ENCODE data around the gene USP20. TPM values are rescaled to one million over a fixed set of nuclear protein-coding genes. Genes with fewer than 3 reads are reported as not detected.

Gene USP20
- total RNA-seq, 1 donor from 2014 or later = 42.1 TPM

DNA sequence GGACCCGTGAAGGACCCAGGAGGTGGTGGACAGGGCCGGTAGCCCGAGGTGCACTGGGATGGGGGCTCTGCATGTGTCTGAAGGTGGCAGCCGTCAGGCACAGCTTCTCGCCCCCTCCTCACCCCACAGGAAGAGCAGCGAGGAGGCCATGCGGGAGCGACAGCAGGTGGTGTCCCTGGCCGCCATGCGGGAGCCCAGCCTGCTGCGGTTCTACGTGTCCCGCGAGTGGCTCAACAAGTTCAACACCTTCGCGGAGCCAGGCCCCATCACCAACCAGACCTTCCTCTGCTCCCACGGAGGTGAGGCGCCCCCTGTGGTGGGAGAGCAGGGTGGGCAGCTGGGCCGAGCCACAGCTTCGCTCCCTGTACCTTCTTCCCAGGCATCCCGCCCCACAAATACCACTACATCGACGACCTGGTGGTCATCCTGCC is 39.9 kb downstream of the USP20 start:
- DNase-seq (ENCODE audit: low spot score) = no peak

DNA sequence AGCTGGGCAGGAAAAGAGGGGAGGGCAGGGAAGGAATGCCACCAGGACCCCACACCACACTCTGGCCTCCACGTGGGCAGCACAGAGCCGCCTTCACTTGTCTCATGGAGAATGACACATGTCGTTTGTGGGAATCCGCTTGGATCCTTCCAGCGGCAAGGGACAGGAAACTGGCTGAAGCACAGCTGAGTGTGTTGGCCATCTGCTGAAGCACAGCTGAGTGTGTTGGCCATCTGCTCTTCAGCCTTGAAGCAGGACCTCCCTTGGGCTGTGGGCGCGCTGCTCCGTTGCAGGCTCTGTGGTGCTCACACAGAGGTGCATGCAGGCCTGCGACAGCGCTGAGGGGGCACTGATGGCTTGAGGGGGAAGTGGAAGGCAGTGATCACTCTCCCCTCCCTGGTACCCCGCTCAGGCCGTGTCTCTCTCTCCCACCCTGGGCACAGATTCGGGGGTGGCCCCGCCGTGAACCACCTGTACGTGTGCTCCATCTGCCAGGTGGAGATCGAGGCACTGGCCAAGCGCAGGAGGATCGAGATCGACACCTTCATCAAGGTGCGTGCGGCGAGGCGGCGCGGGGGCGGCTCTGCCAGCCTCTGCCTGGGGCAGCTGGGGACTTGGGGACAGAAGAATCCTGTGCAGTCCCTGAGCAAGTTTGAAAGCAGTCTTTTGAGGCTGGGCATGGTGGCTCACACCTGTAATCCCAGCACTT is 40.6 kb downstream of the USP20 start:
- DNase-seq (ENCODE audit: low spot score) = no peak

DNA sequence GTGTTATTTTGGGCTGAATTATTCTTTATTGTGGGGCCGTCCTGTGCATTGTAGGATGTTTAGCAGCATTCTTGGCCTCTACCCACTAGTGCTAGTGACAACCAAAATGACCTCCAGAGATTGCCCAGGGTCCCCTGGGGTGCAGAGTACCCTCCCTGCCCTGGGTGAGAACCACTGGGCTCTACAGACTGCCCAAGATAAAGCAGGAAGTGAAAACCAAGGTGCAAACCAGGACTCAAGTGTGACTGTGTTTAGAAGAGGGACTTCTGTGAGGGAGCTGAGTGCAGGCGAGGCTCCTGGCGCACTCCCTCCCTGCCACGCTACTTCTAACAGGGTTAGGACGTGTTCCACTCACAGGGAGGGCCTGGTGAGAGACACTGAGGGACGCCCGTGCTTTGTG is 41.6 kb downstream of the USP20 start:
- DNase-seq (ENCODE audit: low spot score) = no peak

GRCh38 chr9:129878291-129878690 is 43.0 kb downstream of the USP20 start:
- DNase-seq (ENCODE audit: low spot score) = no peak

- DNase-seq (ENCODE audit: low spot score) = no peak
Measured at GRCh38 chr9:129879103-129879699, 43.9 kb downstream of the USP20 start.

GRCh38 chr9:129879991-129880653 is 44.9 kb downstream of the USP20 start:
- DNase-seq (ENCODE audit: low spot score) = no peak

DNA sequence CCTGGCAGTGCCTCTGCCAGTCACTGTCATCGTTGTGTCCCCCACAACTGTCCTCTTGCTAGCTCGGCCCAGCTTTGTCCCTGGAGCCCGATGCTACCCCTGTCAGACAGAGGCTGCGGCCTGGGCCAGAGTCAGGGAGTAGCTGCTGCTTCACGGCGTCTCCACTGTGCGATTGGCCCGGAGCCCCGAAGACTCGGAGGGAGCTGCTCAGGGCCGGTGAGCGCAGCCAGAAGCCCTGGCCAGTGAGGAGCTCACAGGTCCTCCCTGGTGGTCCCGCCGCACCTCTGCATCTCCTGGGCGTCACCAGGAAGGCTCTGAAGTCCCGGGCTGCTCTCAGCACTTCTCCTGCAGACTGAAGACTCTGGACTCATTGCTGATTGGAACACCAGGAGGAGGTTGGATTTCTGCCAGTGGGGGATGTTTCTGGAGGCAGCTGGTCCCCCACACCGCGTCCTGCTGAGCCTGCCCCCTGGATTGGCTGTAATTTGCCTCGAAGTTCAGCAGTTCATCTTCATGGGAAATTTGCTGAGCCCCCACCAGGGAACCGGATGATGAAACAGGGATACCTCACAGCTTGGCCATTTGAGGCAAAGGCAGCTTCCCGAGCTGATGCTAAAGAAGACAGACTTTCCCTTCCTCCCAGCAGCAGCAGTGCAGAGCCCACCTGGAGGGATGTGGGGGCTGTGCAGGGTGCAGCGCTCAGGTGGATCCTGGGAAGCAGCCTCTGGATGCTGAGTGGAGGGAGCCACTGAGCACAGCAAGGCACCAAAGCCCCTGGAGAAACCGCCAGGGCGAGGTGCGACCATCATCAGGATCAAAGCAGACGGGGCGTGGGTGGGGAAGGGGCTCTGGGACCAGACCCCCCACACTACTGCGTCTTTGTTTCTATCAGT is 45.6 kb downstream of the USP20 start:
- DNase-seq (ENCODE audit: low spot score) = no peak

DNA sequence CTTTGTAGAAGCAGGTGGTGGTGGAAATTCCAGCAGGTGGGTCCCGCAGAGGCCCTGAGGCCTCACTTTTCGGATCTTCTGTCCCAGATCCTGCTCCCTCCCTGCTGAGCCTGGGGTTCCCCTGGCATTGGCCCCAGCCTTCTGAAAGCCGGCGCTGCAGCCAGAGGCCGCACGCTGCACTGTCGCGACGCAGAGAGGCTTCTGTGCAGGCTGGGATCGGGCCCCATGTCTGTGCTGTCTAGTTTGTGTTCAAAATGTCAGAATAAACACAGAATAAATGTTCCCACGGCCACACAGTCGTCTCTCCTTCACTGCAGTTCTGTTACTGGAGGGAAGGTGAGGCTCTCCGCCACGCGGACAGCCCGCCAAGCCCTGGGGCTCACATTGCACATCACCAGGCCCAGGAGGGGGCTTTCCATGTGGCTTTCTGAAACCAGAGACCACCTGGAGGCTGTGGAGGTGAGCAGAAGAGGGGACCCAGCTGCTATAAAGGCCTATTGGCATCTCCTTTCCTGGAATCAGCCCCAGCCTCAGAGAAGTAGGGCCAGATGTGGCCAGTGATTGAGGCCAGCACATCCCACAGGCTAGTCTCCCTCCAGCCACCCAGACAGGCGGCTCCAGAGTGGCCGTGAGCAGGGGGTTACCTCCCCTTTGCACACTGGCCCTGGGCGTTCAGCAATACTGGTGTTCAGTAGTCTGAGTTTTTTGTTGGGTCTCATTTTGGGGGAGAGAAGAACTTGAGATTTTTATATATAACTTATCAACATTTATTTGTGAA is 46.5 kb downstream of the USP20 start:
- no peak for DNase-seq (ENCODE audit: low spot score)

- DNase-seq (ENCODE audit: low spot score) = peak; percentile 94
Measured at GRCh38 chr9:129884220-129885017, 49.2 kb downstream of the USP20 start.

DNA sequence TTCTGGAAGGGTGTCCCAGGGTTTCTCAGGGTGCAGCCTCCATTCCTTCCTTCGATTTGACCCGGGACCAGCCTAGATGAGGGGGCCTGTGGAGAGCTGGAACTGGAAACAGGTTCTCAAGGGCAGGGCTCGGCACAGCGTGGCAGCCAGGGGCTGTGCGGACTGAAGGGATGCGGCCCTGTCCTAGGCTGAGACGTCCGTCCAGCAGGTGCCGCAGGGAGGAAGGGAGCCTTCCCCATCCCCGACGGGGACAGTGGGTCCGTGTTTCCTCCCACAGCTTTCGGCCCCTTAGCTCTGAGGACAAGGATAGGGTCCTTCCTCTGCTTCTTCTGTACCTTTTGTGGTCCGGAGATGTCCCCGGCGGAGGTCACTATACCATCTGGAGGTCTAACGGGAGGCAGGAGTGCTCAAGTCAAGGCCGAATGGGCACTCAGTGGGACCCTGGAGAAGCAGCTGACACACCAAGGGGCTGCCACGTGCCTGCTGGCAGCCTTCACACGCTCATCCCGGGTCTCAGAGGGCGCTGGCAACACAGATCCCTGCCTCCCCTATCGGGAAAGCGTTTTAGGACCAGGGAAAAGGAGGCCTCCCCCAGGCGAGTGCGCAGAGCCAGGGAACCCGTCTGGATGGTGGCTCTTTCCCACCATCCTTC is 49.9 kb downstream of the USP20 start:
- DNase-seq (ENCODE audit: low spot score) = no peak

DNA sequence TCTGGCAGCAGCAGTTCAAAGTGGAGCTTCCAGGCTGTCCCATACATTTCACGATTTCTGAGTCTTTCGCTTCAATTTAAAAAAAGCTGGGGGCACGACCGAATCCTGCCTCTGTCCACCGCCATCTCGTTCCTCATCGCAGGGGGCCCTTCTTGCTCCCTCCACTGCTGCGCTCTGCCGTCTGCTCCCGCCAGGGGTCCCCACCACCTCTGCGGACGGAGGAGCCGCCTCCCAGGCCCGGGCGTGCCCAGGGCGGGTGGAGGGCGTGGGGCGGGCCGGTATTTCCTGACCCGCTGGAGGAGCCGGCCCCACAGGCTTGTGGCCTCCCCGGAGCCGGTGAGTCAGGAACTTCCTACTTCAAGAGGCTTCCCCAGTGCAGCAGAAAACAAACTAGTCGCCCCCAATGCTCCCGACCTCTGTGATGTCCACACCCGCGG is 50.4 kb downstream of the USP20 start:
- DNase-seq (ENCODE audit: low spot score) = peak; percentile 96

DNA sequence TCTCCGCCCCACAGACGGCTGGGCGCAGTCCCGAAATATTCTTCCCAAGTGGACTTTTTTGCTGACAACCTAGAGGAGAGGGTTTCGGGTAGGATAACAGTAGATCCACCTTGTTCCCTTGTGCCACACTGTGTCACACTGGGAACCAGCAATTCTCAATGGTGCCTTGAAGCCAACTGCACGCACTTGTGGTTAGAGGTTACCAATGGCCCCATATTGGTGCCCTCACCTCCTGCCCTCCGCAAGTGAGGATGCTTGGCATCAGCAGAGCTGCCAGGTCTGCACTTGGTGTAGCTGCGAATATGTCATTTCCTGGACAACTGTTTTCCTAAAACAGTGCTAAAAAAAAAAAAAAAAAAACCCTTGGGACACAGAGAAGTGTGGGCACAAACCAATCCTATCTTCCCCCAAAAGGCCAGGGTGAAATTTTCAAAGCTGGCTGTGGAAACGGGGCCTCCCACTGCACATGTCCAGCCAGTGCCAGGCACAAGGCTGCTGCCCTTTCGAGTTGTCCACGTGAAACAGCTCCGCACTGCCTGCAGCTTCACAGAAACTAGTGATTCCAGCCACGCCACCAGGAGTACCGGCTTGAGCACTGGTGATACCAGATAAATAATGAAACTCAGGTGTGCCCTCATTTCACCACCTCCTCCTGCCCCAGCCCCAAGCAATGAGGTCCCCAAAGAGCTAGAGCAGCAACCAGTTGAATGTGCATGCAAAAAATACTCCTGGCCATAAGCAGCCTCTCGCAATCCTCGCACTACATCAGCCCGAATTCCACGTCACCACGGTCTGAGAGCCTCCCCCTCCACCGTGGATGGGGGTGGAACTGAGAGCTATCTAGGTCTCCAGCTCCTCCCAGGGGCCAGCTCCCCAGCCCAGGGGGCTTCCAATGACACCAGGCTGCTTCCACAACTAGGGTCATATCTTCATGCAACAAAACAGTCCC is 51.2 kb downstream of the USP20 start:
- no peak for DNase-seq (ENCODE audit: low spot score)

GRCh38 chr9:129887334-129888292 is 52.4 kb downstream of the USP20 start:
- DNase-seq (ENCODE audit: low spot score) = no peak

DNA sequence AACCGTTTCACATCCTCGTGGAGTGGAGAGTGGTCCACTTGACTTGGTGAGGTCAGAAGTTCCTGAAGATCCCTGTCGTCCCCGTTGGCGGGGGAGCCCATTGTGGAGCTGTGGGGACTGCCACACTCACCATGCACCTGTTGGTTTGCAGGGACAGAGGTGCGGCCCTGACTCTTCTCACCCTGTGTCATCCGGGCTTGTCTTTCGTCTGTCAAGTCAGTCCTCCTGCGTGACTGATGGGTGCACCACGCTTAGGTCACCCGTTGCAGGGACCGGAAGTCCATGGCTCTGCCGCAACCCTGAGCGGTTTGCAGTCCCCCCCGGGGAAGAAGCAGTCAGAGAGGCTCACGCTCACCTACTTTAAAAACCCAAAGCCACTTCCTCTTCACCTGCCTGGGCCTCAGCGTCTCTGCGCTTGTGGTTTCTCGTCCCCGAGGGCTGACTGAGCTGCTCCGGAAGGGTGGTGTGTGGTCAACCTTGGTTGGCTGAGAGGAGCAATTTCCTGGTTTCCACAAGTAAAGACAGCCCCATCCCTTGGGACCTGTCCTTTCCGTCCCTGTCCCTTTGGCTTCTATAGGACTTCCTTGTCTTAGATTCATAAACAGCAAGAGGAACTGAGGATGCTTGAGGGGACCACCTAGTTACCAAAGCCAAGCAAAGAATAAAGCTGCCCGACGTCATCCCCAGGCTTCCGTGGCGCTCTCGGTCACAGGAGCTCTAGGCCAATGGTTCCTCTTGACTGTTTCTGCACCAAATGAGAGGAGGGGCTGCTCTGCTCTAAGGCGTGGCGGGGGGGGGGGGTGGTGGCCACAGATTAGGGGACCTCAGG is 53.2 kb downstream of the USP20 start:
- DNase-seq (ENCODE audit: low spot score) = peak; percentile 77

GRCh38 chr9:129889122-129889940 is 54.1 kb downstream of the USP20 start:
- DNase-seq (ENCODE audit: low spot score) = no peak
